CD4-positive, alpha-beta T cell treated with Interleukin-21 for 1 hour (primary cell): ENCODE data around the gene UTY.
"Not testable (repeated sequence)": the region's sequence is repeated elsewhere in the genome, so short reads cannot be mapped to it uniquely, and the experiment has no call there.

ENCODE experiments used
- DNase-seq: peaks from one replicate; pipeline ENCODE4 v3.0.0-alpha.2; 2020

Gene UTY

GRCh38 chrY:13295026-13295425 lies 184.8 kb downstream of the UTY start:
- DNase-seq = no peak

- no peak for DNase-seq
Measured at GRCh38 chrY:13291199-13291598, 188.6 kb downstream of the UTY start.

DNA sequence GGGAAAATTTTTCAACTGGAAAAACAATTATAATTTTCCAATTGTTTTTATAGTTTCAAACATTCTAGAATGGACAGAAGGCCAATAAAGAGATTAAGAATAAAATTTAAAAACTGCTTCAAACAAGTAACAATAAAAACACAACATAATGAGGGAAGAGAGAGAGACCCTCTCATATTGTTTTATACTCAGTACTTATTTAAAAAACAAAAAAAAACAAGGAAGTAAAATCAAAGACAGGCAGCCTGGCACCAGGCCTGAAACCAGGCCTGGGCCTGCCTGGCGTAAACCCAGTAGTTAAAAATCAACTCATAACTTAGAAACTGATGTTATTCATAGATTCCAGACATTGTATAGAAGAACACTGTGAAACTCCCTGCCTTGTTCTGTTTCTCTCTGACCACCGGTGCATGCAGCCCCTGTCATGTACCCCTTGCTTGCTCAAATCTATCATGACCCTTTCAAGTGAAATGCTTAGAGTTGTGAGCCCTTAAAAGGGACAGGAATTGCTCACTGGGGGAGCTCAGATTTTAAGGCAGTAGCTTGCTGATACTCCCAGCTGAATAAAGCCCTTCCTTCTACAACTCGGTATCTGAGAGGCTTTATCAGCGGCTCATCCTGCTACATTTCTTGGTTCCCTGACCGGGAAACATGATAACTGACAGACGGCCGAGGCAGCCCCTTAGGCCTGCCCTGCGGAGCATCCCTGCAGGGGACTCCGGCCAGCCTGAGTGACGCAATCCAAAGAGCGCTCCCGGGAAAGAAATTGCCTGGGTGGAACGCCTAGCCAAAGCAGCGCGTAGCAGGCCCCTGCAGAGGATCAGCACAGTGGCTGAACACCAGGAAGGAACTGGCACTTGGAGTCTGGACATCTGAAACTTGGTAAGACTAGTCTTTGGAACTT lies 197.4 kb downstream of the UTY start:
- DNase-seq = not testable (repeated sequence)

GRCh38 chrY:13279561-13279960 lies 200.3 kb downstream of the UTY start:
- no peak for DNase-seq

DNA sequence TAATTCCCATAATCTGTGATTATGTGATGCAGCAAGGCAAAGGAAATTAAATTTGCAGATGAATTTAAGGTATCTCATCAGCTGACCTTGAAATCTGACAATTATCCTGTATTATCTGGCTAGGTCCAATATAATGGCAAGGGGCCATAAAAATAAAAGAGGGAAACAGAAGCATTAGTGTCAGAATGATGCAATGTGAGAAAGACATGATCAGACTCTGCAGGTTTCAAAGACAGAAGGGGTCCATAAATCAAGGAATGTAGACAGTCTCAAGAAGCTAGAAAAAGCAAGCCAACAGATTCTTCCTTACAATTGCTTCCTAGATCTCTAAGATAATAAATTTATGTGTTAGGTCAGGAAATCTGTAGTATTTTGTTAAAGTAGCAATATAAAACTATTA lies 208.1 kb downstream of the UTY start:
- DNase-seq = no peak

- not testable (repeated sequence) for DNase-seq
Measured at GRCh38 chrY:13253941-13254440, 225.8 kb downstream of the UTY start.

DNA sequence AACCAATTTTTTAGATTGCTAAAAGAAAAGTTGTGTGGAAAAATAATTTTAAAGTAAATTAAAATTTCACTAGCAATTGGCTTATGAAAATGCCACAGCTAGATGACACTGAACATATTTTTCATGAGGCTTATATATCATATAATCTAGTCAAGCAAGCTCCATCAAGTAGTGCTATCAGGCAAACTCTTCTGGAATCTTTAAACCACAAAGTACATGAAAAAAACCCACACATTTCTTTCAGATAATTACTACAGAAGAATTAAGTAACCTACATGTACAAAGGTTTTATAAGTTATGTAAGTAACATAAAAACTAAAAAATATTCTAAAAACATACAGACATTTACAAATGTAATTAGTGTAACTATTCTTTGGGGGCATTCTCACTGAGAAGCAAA lies 229.4 kb downstream of the UTY start:
- no peak for DNase-seq

DNA sequence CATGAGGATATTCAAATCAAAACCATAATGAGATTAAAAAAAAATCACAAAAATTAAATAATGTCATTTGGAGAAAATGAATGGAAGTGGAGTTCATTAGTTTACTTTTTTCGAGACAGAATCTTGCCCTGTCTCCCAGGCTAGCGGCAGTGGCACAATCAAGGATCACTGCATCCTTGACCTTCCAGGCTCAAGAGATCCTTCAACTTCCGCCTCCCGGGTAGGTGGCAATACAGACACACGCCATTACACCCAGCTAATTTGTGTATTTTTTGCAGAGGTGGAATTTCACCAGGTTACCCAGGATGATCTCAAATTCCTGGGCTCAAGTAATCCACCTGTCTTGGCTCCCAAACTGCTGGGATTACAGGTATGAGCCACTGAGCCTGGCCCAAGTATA lies 236.1 kb downstream of the UTY start:
- DNase-seq = no peak

GRCh38 chrY:13233901-13234300 lies 245.9 kb downstream of the UTY start:
- DNase-seq = no peak

GRCh38 chrY:13233118-13233517 lies 246.7 kb downstream of the UTY start:
- no peak for DNase-seq

DNA sequence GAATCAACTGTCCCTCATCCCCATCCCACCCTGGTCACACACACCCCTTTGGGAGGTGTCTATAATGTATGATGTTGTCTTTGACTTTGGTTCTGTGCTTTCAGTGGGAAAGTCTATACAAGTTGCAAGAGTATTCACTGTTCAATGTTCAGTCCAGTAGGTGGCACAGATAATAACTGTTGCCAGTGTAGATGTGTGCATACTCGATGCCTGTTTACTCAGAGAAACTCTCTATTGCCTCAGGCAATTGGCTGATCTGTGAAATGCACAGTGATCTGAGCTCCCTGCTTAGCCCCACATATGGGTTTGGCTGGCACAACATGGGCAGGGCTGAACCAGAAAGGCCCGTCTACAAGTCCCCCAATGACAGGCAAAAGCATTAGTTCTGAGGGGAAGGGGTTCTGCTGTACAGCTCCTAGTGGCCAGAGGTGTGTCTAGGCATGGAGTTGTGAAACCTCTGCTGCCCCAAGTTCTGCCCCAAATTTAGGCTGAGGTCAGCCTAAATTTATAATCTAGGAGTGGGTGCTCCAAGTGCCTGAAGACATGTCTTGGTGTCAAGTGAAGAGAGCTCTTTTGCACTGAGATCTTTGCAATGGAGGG lies 252.4 kb downstream of the UTY start:
- no peak for DNase-seq

- no peak for DNase-seq
Measured at GRCh38 chrY:13210961-13211646, 268.7 kb downstream of the UTY start.

GRCh38 chrY:13205214-13205613 lies 274.6 kb downstream of the UTY start:
- no peak for DNase-seq
